ENCODE results near the gene KRTAP5-3. TPM values are rescaled to one million over a fixed set of nuclear protein-coding genes. Genes with fewer than 3 reads are reported as not detected.
"Not testable (repeated sequence)": the region's sequence is repeated elsewhere in the genome, so short reads cannot be mapped to it uniquely, and the experiment has no call there.

Gene KRTAP5-3
- total RNA-seq, 1 experiment from 2014 or later: not detected

- H3K9me3 Mint-ChIP-seq (ENCODE audit: unreplicated experiment): no peaks in the 10 kb centered on the region
- no peaks in the 10 kb centered on the region for H3K36me3 Mint-ChIP-seq (ENCODE audit: insufficient read depth, unreplicated experiment)
- no peak for DNase-seq (ENCODE audit: unreplicated experiment)
- intact Hi-C loops (cut with micrococcal nuclease): no loop called here
- H3K27ac Mint-ChIP-seq (ENCODE audit: low read depth, unreplicated experiment): no peak overlapping the region
- TF ChIP-seq, protein P1, sequence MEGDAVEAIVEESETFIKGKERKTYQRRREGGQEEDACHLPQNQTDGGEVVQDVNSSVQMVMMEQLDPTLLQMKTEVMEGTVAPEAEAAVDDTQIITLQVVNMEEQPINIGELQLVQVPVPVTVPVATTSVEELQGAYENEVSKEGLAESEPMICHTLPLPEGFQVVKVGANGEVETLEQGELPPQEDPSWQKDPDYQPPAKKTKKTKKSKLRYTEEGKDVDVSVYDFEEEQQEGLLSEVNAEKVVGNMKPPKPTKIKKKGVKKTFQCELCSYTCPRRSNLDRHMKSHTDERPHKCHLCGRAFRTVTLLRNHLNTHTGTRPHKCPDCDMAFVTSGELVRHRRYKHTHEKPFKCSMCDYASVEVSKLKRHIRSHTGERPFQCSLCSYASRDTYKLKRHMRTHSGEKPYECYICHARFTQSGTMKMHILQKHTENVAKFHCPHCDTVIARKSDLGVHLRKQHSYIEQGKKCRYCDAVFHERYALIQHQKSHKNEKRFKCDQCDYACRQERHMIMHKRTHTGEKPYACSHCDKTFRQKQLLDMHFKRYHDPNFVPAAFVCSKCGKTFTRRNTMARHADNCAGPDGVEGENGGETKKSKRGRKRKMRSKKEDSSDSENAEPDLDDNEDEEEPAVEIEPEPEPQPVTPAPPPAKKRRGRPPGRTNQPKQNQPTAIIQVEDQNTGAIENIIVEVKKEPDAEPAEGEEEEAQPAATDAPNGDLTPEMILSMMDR (IDR thresholded peaks at IDR 0.05; ENCODE audit: unreplicated experiment): no peak
- no peaks in the 10 kb centered on the region for H3K4me1 Mint-ChIP-seq (ENCODE audit: insufficient read depth, unreplicated experiment)
- ChIA-PET POLR2A (interaction anchor here (0.5 kb wide), 1 partner anchor 55 kb away, joined by 3 read pairs; no protein-coding TSS in a partner anchor), CTCF (no interaction called here)
- no peak overlapping the region for H3K4me3 Mint-ChIP-seq (ENCODE audit: unreplicated experiment)
- peaks cover 86% of the 10 kb centered on the region for H3K27me3 Mint-ChIP-seq (ENCODE audit: insufficient read depth, unreplicated experiment)
- BruUV-seq (replicated peaks): no TSS peak
Measured at GRCh38 chr11:1600626-1601025, 7.6 kb downstream of the KRTAP5-3 start.

- H3K36me3 Mint-ChIP-seq (ENCODE audit: insufficient read depth, unreplicated experiment): no peaks in the 10 kb centered on the region
- no TSS peak for BruUV-seq (replicated peaks)
- CTCF ChIA-PET: interaction anchor here (0.7 to 1.4 kb wide), 2 partner anchors 53 to 491 kb away, joined by 3 to 4 read pairs; no protein-coding TSS in a partner anchor
- H3K27me3 Mint-ChIP-seq (ENCODE audit: insufficient read depth, unreplicated experiment): peaks cover 100% of the 10 kb centered on the region
- no peaks in the 10 kb centered on the region for H3K9me3 Mint-ChIP-seq (ENCODE audit: unreplicated experiment)
- POLR2A ChIA-PET: no interaction called here
- TF ChIP-seq, protein P1 (IDR thresholded peaks at IDR 0.05; ENCODE audit: unreplicated experiment): no peak
- intact Hi-C loops (cut with micrococcal nuclease): no loop called here
- no peak overlapping the region for H3K27ac Mint-ChIP-seq (ENCODE audit: low read depth, unreplicated experiment)
- no peaks in the 10 kb centered on the region for H3K4me1 Mint-ChIP-seq (ENCODE audit: insufficient read depth, unreplicated experiment)
- no peak for DNase-seq (ENCODE audit: unreplicated experiment)
- no peak overlapping the region for H3K4me3 Mint-ChIP-seq (ENCODE audit: unreplicated experiment)
Measured at GRCh38 chr11:1598816-1599215, 9.4 kb downstream of the KRTAP5-3 start.

DNA sequence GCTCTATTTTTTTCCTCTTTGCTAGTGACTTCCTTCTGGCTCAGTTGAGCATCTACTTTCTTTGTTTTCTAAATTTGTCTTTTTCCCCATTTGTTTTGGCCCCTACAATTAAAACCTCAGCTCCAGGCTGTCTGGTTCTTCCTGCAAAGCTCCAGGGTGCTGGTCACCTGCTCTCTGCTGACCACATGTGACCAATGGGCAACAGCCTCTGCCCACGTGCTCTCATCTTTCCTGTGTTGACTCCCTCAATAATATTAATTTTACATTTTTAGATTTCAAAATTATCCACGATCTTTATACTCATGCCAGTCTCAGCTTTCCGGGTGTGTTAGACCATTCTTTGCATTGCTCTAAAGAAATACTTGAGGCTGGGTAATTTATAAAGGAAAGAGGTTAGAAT, 9.9 kb downstream of the KRTAP5-3 start:
- H3K4me1 Mint-ChIP-seq (ENCODE audit: insufficient read depth, unreplicated experiment); intact Hi-C loops (cut with micrococcal nuclease); H3K27ac Mint-ChIP-seq (ENCODE audit: low read depth, unreplicated experiment); H3K4me3 Mint-ChIP-seq (ENCODE audit: unreplicated experiment); POLR2A ChIA-PET; DNase-seq (ENCODE audit: unreplicated experiment); BruUV-seq (replicated peaks); H3K9me3 Mint-ChIP-seq (ENCODE audit: unreplicated experiment); H3K36me3 Mint-ChIP-seq (ENCODE audit: insufficient read depth, unreplicated experiment): not testable (repeated sequence)
- CTCF ChIA-PET: interaction anchor here (0.7 to 1.6 kb wide), 5 partner anchors 9 to 491 kb away, joined by 3 to 5 read pairs (median 4); partner anchors contain the start of gene KRTAP5-5
- H3K27me3 Mint-ChIP-seq (ENCODE audit: insufficient read depth, unreplicated experiment): peaks cover 100% of the 10 kb centered on the region

DNA sequence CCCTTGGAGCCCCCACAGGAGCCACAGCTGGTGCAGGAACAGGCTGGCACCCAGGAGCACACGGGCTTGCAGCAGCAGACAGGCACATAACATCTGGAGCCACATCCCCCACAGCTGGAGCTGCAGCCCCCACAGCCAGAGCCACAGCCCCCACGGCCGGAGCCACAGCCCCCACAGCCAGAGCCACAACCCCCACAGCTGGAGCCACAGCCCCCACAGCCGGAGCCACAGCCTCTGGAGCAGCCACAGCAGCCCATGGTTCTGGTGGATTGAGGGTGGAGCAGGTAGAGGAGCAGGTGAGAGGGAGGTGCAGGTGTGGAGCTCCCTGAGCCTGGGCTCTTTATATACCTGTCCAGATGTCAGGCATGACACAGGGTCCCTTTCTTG, 10.3 kb downstream of the KRTAP5-3 start, which contains the start of gene KRTAP5-2:
KRTAP5-2 (minus strand) TSS at position 301 of the 387 bp plus-strand sequence; CDS start at position 257, 44 bp downstream.
- POLR2A ChIA-PET: no interaction called here
- Mint-ChIP-seq H3K4me1 (ENCODE audit: insufficient read depth, unreplicated experiment) (no peaks in the 10 kb centered on the region), H3K36me3 (ENCODE audit: insufficient read depth, unreplicated experiment) (no peaks in the 10 kb centered on the region), H3K9me3 (ENCODE audit: unreplicated experiment) (no peaks in the 10 kb centered on the region), H3K27me3 (ENCODE audit: insufficient read depth, unreplicated experiment) (peaks cover 100% of the 10 kb centered on the region), H3K27ac (ENCODE audit: low read depth, unreplicated experiment) (no peak within 1 kb of the TSS), H3K4me3 (ENCODE audit: unreplicated experiment) (no peak within 1 kb of the TSS)
- intact Hi-C loops (cut with micrococcal nuclease): no loop called here
- no TSS peak for BruUV-seq (replicated peaks)
- no peak for DNase-seq (ENCODE audit: unreplicated experiment)
- TF ChIP-seq, protein P1 (IDR thresholded peaks at IDR 0.05; ENCODE audit: unreplicated experiment): no peak
- CTCF ChIA-PET: interaction anchor here (0.7 to 1.6 kb wide), 7 partner anchors 9 to 556 kb away, joined by 3 to 5 read pairs (median 4); partner anchors contain the start of gene KRTAP5-5

Measured in MCF 10A (cell line).